ENCODE data around the gene TXNDC9. TPM values are rescaled to one million over a fixed set of nuclear protein-coding genes. Genes with fewer than 3 reads are reported as not detected.
"Not testable (repeated sequence)": the region's sequence is repeated elsewhere in the genome, so short reads cannot be mapped to it uniquely, and the experiment has no call there.

Gene TXNDC9
- total and polyA plus RNA-seq, 9 donors: 12.0 to 29.2 (median 19.9) TPM

DNA sequence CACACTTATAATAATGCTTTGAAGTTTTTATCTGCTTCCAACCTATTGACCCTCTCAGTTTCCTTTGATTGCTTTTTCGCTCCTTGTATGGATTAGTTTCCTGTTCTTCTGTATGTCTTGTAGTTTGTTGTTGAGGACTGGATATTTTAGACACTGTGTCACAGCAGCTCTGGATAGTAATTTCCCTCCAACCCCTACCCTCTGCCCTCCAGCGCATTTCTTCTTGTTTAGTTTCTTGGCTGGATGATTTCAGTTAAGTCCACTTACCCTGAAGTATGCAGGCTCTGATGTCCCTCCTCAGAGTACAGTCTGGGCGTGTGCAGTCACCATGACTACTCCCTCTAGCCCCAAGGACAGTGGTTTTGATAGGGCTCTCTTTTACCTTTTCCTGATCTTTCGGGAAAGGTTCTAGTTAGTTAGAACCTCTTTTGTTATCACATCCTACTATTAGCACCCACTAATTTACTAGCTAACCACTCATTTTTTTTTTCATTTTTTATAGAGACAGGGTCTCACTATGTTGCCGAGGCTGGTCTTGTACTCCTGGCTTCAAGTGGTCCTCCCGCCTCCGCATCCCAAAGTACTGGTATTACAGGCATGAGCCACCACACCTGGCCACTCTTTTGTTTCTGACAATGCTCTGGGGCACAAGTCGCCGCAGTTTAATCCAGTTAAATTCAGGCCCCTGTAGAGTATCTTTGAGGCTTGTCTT is 18.8 kb downstream of the TXNDC9 start:
- no peaks in the 10 kb centered on the region for H3K9me3 ChIP-seq
- H3K27me3 ChIP-seq: no peaks in the 10 kb centered on the region
- intact Hi-C loops (cut with DNase I): no loop called here
- no peaks in the 10 kb centered on the region for H3K4me1 ChIP-seq (ENCODE audit: insufficient read depth)
- no peak for TF ChIP-seq EP300 (IDR thresholded peaks at IDR 0.05)
- no peak for TF ChIP-seq POLR2A (IDR thresholded peaks at IDR 0.05)
- no peak for TF ChIP-seq CTCF (IDR thresholded peaks at IDR 0.05)
- no peaks in the 10 kb centered on the region for H3K36me3 ChIP-seq
- no peak overlapping the region for H3K4me3 ChIP-seq
- WGBS, 3 donors: 98 to 99% (median 98%) methylated on average over 9 of the region's 9 CpGs
- H3K27ac ChIP-seq: no peak overlapping the region
- DNase-seq: no peak

DNA sequence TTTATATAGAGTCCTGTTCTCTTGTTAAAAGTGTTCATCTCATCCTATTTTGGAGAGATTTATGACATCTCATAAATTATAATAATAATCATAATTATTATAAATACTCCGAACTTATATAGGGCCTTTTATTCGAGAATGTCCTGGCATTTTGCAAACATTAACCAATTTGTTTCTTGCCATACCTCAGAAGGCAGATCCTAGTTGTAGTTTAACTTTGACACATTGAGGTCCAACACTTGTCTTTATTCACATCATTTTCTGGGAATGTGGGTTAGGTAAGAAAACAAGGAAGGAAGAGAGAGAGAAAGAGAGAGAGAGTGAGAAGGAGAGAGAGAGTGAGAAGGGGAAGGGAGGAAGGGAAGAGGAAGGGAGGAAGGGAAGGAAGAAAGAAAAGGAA is 35.0 kb downstream of the TXNDC9 start, which contains the start of gene LYG1:
Gene LYG1 (minus strand): TSS at position 101 of the 400 bp plus-strand sequence. CDS start 5,527 bp downstream, outside the sequence.
- H3K36me3 ChIP-seq; H3K4me1 ChIP-seq (ENCODE audit: insufficient read depth); H3K4me3 ChIP-seq; H3K27ac ChIP-seq; intact Hi-C loops (cut with DNase I); DNase-seq; H3K27me3 ChIP-seq; H3K9me3 ChIP-seq: not testable (repeated sequence)
- WGBS, 3 donors: 88 to 95% (median 94%) methylated on average over 2 of the region's 2 CpGs

GRCh38 chr2:99299580-99299979 is 36.6 kb downstream of the TXNDC9 start:
- 94 to 96% (median 95%) methylated on average over 7 of the region's 7 CpGs for WGBS, 3 donors
- H3K27me3 ChIP-seq: no peaks in the 10 kb centered on the region
- no peak overlapping the region for H3K27ac ChIP-seq
- H3K36me3 ChIP-seq: no peaks in the 10 kb centered on the region
- no peaks in the 10 kb centered on the region for H3K4me1 ChIP-seq (ENCODE audit: insufficient read depth)
- no peaks in the 10 kb centered on the region for H3K9me3 ChIP-seq
- no peak overlapping the region for H3K4me3 ChIP-seq
- intact Hi-C loops (cut with DNase I): no loop called here
- no peak for DNase-seq
- no peak for TF ChIP-seq POLR2A (IDR thresholded peaks at IDR 0.05)
- no peak for TF ChIP-seq EP300 (IDR thresholded peaks at IDR 0.05)
- TF ChIP-seq CTCF (IDR thresholded peaks at IDR 0.05): no peak

GRCh38 chr2:99297994-99298393 is 38.1 kb downstream of the TXNDC9 start:
- Histone ChIP-seq H3K36me3 (no peaks in the 10 kb centered on the region), H3K4me3 (no peak overlapping the region), H3K9me3 (no peaks in the 10 kb centered on the region), H3K4me1 (ENCODE audit: insufficient read depth) (no peaks in the 10 kb centered on the region), H3K27me3 (no peaks in the 10 kb centered on the region), H3K27ac (no peak overlapping the region)
- intact Hi-C loops (cut with DNase I): no loop called here
- 86 to 95% (median 92%) methylated on average over 2 of the region's 2 CpGs for WGBS, 3 donors
- no peak for DNase-seq
- TF ChIP-seq EP300 (IDR thresholded peaks at IDR 0.05) (no peak), POLR2A (IDR thresholded peaks at IDR 0.05) (no peak), CTCF (IDR thresholded peaks at IDR 0.05) (no peak)

DNA sequence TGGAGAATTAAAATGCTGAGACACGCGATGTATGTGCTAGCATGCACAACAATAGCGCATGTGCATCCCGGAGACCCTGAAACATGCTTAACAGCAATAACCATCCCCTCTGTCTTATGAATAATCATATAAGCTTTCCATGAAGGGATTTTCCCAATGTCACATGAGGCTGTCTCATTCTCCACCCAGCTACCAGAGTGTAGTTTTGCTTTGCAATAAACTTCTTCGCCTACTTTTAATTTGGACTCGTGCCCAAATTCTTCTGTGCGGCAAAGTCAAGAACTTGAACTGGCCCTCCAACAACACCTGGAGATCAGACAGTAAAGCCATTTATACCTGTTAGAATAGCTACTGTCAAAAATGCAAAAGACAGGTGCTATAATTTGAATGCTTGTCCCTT is 50.6 kb downstream of the TXNDC9 start:
- DNase-seq: no peak
- intact Hi-C loops (cut with DNase I): no loop called here
- no peak for TF ChIP-seq CTCF (IDR thresholded peaks at IDR 0.05)
- no peak for TF ChIP-seq EP300 (IDR thresholded peaks at IDR 0.05)
- no peak for TF ChIP-seq POLR2A (IDR thresholded peaks at IDR 0.05)
- Histone ChIP-seq H3K4me3 (no peak overlapping the region), H3K27me3 (no peaks in the 10 kb centered on the region), H3K4me1 (ENCODE audit: insufficient read depth) (no peaks in the 10 kb centered on the region), H3K9me3 (no peaks in the 10 kb centered on the region), H3K27ac (no peak overlapping the region), H3K36me3 (no peaks in the 10 kb centered on the region)
- whole genome bisulfite sequencing, 3 donors: 93 to 94% (median 94%) methylated on average over 7 of the region's 7 CpGs
